Breast epithelium (tissue), 4 donors: ENCODE results near the gene SLC34A2. TPM values are rescaled to one million over a fixed set of nuclear protein-coding genes. Genes with fewer than 3 reads are reported as not detected.

Source experiments
- DNase-seq, 2 donors: peaks; one replicate each; pipeline ENCODE4 v3.0.0-alpha.2; 2019; ENCODE audit warnings: low spot score in 2 of 2
- H3K27ac ChIP-seq, 2 donors: fragments of 200-600 bp; sonication (generic) in 1 of 2; one replicate each; pipeline ENCODE4 v1.5.1; 2016 to 2019; ENCODE audit warnings: mild to moderate bottlenecking in 1 of 2
- H3K27me3 ChIP-seq, 2 donors: fragments of 200-600 bp; sonication (generic) in 1 of 2; one replicate each; pipeline versions ENCODE4 v1.5.1 to v1.6.0; 2017 to 2019; ENCODE audit warnings: control low read depth in 1 of 2, mild to moderate bottlenecking in 1 of 2
- H3K36me3 ChIP-seq: fragments of 200-600 bp; one replicate; pipeline ENCODE4 v1.5.1; 2019
- H3K4me1 ChIP-seq, 2 donors: fragments of 200-600 bp; sonication (generic); one replicate each; pipeline ENCODE4 v1.5.1; 2016 to 2019; ENCODE audit warnings: control low read depth in 1 of 2
- H3K4me3 ChIP-seq, 3 donors: fragments of 200-600 bp; sonication (generic); 1 replicate in 2 of 3; 2 replicates in 1 of 3; pipeline ENCODE4 v1.5.1; 2016 to 2019; ENCODE audit warnings: mild to moderate bottlenecking in 3 of 3, moderate library complexity in 2 of 3
- H3K9me3 ChIP-seq, 2 donors: fragments of 200-600 bp; sonication (generic) in 1 of 2; one replicate each; pipeline ENCODE4 v1.5.1; 2016 to 2019; ENCODE audit warnings: control low read depth in 1 of 2
- CTCF ChIP-seq, 3 donors: fragments of 450-650 bp; IDR thresholded peaks; one replicate each; pipeline ENCODE4 v1.5.1; 2016 to 2017; ENCODE audit warnings: antibody characterized with exemption in 3 of 3, mild to moderate bottlenecking in 3 of 3, moderate library complexity in 3 of 3
- POLR2A ChIP-seq: fragments of 450-650 bp; IDR thresholded peaks from one replicate; pipeline ENCODE4 v1.6.1; 2016; ENCODE audit warnings: antibody characterized with exemption, mild to moderate bottlenecking, moderate library complexity
- POLR2AphosphoS5 ChIP-seq, 3 donors: sonication (generic); formaldehyde crosslinking; IDR thresholded peaks; one replicate each; pipeline ENCODE4 v1.6.1; 2017; ENCODE audit warnings: antibody characterized with exemption in 3 of 3
- intact Hi-C: fragments of 100-400 bp; cut with DNase I; formaldehyde crosslinking; loops from one replicate; pipeline ENCODE4 v1.15.1; 2023; ENCODE audit warnings: low total_unique reads
- total RNA-seq, 3 donors: library from RNA; depleted of rRNA; stranded (reverse); fragments of >200 nt; gene quantifications; one replicate each; pipeline ENCODE4 v1.1.0, GENCODE V29; 2016

SLC34A2 gene
- total RNA-seq, 3 donors from 2014 or later = 6.9 to 7.0 TPM; not detected in 1

- Histone ChIP-seq H3K4me1 (no peaks in the 10 kb centered on the region), H3K9me3 (peaks cover 10 to 11% of the 10 kb centered on the region in 2 donors), H3K27me3 (no peaks in the 10 kb centered on the region), H3K36me3 (no peaks in the 10 kb centered on the region), H3K27ac (no peak overlapping the region), H3K4me3 (no peak overlapping the region)
- intact Hi-C loops = no loop called here
- DNase-seq = no peak
- TF ChIP-seq CTCF (IDR thresholded peaks at IDR 0.05) = no peak
- TF ChIP-seq POLR2A = no peak
- no peak for TF ChIP-seq POLR2AphosphoS5 (IDR thresholded peaks at IDR 0.05)
Observed at GRCh38 chr4:25687773-25688172, 32.1 kb downstream of the SLC34A2 start.

GRCh38 chr4:25694466-25694865 is 38.8 kb downstream of the SLC34A2 start:
- no peak overlapping the region for H3K4me3 ChIP-seq
- intact Hi-C loops = no loop called here
- DNase-seq = no peak
- peaks cover 10 to 11% of the 10 kb centered on the region in 2 donors for H3K9me3 ChIP-seq
- no peaks in the 10 kb centered on the region for H3K27me3 ChIP-seq
- no peaks in the 10 kb centered on the region for H3K36me3 ChIP-seq
- H3K27ac ChIP-seq = no peak overlapping the region
- TF ChIP-seq CTCF (IDR thresholded peaks at IDR 0.05) (no peak), POLR2AphosphoS5 (IDR thresholded peaks at IDR 0.05) (no peak), POLR2A (no peak)
- no peaks in the 10 kb centered on the region for H3K4me1 ChIP-seq

- Histone ChIP-seq H3K27me3 (no peaks in the 10 kb centered on the region), H3K9me3 (peaks cover 4 to 7% of the 10 kb centered on the region in 2 donors), H3K36me3 (no peaks in the 10 kb centered on the region), H3K4me1 (no peaks in the 10 kb centered on the region), H3K27ac (no peak overlapping the region), H3K4me3 (no peak overlapping the region)
- intact Hi-C loops = no loop called here
- no peak for TF ChIP-seq POLR2AphosphoS5 (IDR thresholded peaks at IDR 0.05)
- no peak for TF ChIP-seq POLR2A
- no peak for TF ChIP-seq CTCF (IDR thresholded peaks at IDR 0.05)
- DNase-seq = no peak
Observed at GRCh38 chr4:25696409-25696808, 40.8 kb downstream of the SLC34A2 start.

GRCh38 chr4:25697516-25697915 is 41.9 kb downstream of the SLC34A2 start:
- Histone ChIP-seq H3K27ac (no peak overlapping the region), H3K27me3 (no peaks in the 10 kb centered on the region), H3K4me3 (no peak overlapping the region), H3K9me3 (no peaks in the 10 kb centered on the region), H3K36me3 (no peaks in the 10 kb centered on the region), H3K4me1 (no peaks in the 10 kb centered on the region)
- no peak for TF ChIP-seq POLR2A
- TF ChIP-seq POLR2AphosphoS5 (IDR thresholded peaks at IDR 0.05) = no peak
- TF ChIP-seq CTCF (IDR thresholded peaks at IDR 0.05) = no peak
- intact Hi-C loops = no loop called here
- no peak for DNase-seq

- TF ChIP-seq POLR2A = no peak
- no peak for TF ChIP-seq CTCF (IDR thresholded peaks at IDR 0.05)
- no peak for TF ChIP-seq POLR2AphosphoS5 (IDR thresholded peaks at IDR 0.05)
- H3K27ac ChIP-seq = no peak overlapping the region
- intact Hi-C loops = no loop called here
- H3K4me3 ChIP-seq = no peak overlapping the region
- H3K36me3 ChIP-seq = no peaks in the 10 kb centered on the region
- no peak for DNase-seq
- no peaks in the 10 kb centered on the region for H3K9me3 ChIP-seq
- H3K4me1 ChIP-seq = no peaks in the 10 kb centered on the region
- H3K27me3 ChIP-seq = no peaks in the 10 kb centered on the region
Observed at GRCh38 chr4:25700661-25701060, 45.0 kb downstream of the SLC34A2 start.
